HG02759 (cell line): Measurements from ENCODE around the gene MUC5B.

Experiments used
- ATAC-seq: cut with Tn5 transposase; IDR thresholded peaks from one replicate; pipeline ENCODE4 v1.9.1; 2021; ENCODE audit warnings: mild to moderate bottlenecking, moderate library complexity; ENCODE audit not compliant: unreplicated experiment

MUC5B gene

DNA sequence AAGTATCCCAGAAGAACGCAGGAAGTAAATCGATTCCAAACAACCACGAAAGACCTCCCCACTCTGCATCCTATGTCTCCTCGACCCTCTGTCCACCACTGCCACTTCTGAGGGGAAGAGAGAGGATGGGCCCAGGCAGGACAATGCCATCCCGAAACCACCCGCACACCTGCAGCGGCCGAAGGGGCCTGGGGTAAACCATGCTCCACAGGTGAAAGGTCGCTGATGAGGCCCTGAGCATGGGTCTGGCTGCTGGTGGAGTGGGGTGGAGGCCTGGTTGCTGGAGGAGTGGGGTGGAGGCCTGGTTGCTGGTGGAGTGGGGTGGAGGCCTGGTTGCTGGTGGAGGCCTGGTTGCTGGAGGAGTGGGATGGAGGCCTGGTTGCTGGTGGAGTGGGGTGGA is 73.4 kb downstream of the MUC5B start:
- no peak for ATAC-seq

- ATAC-seq, result no peak
Observed at GRCh38 chr11:1297011-1297575, 74.2 kb downstream of the MUC5B start.

DNA sequence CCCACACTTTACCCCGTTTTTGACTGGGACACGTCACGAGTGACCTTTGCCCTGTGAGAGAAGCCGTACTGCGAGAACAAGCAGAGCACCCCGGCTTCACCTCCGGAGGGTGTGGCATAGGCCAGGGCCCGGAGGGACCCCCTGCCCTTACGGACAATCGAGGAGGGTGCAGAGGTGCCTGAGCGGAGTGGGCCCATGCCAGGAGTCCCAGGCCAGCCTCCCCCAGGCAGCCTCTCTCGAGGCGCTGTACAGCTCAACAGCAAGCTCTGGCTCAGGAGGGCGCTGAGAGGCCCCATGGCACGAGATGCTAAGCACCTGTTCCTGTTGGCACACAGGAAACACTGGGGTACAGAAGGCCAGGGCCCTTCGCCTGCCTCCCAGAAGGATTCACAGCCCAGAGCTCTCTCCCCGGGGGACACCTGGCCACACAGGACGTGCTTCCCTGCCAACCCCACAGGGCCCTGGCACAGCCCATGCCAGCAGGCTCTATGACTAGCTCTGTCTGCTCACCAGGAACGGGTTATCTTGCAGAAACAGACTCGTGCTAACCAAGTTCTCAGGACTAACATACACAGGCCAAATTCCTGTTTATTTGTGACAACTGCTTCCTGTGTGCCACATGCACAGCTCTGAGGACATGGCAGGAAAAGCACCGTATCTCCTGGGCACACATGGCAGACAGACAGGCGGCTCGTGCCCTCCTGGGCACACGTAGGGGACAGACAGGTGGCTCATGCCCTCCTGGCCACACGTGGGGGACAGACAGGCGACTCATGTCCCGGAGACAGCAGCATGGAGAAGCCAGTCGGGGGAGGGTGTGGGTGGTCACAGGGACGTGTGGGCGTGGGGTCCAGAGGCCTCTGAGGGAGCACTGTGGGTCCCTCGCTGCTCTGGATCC is 75.0 kb downstream of the MUC5B start:
- no peak for ATAC-seq

DNA sequence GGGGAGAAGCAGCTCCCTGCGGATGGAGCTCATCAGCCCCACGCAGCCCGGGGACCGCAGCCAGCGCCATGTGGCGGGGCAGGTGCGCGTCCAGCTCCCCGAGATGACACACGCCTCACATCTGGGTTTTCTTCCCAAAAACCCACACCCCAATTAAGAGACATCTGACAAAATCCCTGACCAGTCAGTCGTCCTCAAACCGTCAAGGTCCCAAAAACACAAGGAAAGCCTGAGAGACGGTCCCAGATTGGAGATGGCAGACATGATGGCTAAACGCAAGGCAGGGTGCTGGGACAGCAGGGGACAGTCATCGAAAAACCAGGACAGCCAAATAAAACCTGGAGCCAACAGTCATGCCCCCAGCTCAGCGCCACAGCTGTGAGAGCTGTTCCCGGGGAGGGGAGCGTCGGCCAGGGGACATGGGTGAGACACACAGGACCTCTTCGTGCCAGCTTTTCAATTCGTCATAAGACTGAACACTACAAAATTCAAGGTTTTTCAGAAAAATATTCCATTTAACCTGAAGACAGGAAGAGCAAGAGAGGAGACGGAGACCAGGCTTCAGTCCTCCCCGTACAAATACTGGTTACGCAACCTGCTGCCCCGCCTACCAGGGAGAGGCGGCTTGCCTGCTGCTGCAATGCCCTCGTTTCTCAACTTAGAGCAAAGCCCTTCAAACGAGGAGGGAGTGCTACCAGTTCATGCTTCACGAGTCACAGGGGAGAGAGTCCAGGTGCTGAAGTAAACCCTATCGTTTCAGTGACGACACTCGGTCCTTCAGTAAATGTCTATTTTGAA is 76.0 kb downstream of the MUC5B start:
- ATAC-seq, result no peak

DNA sequence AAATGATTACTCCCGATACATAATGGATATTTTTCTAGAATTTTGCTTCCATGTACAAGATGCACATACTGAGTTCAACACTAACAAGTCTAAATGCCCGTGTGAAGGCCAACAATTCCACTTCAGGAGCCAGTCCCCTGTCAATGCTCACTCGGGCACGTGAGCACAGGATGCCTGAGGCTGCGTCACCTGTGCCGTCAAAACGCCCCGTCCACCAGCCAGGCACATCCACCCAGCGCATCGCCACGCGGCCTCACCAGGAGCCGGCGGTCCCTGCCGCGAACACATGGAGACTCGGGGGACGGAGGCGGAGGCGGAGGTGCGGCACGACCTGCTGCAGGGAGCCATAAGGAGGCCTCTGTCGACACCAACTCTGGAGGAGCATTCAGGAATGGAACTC is 76.8 kb downstream of the MUC5B start:
- ATAC-seq, result no peak

DNA sequence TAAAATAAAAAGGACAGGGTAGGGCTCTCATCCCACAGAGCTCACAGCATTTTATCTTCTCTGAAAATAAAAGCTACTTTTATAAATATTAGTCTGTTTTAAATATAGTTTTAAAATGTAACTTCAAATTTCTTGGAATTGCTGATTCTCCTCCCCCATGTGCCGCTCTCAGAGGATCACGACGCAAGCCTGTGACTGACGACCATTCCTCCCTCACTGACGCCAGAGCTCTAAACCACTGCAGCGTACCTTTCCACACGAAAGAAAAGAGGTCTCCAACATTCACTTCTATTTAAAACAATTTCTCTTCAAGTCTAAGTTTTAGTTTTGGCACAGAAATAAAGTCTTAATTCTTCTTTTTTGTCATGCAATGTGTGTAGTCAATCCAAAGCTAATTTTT is 77.3 kb downstream of the MUC5B start:
- ATAC-seq, result no peak

DNA sequence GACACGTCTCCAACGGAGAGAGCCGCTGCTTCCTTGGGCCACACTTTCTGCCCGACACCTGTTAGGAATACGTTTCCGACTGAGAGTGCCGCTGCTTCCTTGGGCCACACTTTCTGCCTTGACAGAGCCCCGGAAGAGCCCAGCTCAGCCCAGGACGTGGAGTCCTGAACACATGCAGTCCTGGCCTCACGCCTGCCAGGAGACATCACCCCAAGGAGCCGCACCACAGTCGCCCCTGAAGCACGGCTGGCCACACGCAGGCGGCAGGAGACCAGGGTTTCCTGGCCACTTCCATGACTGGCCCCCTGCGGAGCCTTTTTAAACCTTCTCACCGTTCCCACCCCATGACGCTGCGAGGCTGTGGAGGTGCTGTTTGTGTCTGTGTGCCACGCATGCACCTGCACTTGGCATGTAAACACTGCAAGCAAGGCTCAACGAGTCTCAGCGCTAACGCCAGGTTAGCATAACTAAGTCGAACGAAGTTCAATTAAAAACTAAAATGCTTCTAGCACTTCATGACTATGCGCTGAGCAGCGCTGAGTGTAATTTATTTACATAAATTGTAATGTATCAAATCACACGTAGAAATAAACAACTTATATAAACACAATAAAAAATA is 77.8 kb downstream of the MUC5B start:
- no peak for ATAC-seq

DNA sequence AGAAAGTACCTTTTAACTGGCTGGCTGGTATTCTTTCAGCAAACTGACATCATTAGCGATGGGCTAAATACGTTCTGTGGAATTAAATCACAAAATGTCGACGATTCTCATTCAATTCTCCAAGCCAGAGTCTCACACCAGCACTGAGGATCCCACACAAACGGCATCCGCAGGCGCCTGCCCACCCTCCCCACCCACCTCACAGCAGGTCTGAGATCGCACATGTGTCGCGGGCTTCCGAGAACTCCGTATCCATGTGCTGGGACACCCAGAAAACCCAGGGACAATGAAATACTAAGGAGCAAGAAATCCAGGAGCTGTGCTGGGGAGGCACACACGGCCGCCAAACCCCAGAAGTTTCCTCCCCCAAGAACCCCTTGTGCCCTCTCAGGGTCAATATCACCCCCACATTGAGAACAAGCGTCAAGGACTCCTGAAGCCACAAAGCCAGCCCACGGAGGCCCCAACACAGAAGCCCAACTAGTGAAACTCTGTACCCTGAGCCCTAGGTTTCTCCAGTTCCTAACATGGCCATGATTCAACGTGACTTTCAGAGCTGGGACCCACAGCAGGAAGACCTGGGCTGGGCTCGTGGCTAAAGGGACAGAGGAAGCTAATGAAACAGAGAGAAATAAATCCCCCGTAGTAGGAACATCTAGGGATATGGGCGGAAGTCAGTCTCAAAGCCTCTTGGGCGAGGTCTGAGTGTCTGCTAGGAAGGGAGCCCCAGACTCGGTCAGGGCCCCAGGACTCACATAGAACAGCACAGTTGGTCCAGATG is 78.5 kb downstream of the MUC5B start:
- ATAC-seq, result no peak

DNA sequence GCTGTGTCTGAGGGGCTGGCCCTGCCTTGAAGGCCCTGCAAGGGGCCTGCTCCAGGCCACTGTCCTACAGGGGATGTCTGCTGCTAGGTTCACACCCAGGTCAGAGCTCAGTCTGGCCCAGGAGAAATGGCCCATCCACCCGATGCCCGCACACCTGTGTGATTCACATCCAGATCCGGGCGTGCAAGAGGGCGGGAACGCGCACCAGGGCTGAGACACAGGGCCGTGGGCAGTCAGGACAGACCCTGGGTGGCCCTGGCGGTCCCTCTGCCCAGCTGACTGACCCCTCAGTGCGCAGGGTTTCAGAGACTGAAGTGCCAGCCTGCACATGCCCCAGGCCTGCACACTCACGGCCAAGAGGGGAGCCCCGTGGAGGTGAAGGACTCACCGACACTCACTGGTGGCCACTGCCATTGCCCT is 79.2 kb downstream of the MUC5B start:
- no peak for ATAC-seq

DNA sequence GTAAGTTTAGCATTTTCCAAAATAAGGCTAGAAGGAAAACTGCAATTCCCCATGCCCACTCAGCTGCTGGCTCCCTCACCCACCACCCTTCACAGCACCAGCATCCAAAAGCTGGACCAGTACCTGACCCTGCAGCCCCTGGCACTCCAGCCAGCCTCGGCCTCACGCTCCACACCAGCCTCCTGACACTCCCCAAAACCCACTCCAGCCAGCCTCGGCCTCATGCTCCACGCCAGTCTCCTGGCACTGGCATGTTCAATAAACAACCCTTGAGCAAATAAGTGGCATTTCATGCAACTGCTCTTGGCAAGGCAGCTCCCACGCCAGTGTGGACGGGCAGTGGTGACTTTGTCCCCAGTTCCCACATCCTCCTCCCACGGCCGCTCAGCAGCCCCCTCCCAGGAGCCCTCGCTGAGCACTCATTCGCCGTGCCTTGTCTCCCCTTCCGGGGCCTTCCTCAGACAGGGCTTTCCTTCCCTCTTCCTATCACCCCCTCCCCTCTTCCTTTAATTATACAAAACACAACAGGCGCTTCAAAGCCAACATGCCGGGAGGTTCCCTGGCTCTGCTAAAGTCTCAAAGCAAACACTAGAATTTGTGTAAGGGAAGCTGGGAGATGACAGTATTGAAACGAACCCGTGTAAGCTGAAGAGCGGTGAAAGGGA is 79.7 kb downstream of the MUC5B start:
- ATAC-seq, result no peak

DNA sequence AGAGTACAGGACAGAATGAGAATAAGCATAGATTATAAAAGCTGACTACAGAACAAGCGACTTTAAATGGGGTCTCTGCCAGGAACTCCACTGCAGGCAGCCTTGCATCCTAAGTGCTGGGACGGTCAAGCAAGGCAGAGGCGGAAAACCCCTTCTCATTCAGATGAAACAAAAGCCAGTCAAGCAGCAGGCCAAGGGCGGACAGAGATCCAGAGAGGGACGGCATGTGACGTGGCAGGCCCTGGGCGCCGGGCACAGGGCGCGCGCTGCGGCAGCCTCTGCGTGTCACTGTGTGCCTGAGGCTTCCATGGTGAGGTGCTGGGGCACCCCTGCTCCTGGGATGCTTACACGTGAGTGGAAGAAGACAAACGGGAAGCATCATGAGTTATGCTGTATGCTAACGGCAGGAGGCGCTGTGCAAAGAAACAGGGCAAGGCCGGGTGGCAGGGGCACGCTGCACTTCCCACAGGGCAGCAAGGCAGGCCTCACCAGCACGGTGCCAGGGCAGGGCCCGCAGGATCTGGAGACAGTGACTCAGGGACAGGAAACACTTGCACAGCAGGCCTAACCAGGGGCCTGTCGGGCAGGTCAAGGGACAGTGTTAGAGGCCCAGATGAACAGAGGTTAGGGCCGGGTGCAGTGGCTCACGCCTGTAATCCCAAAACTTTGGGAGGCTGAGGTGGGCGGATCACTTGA is 80.4 kb downstream of the MUC5B start:
- no peak for ATAC-seq

GRCh38 chr11:1303973-1304372 is 81.1 kb downstream of the MUC5B start:
- no peak for ATAC-seq

- ATAC-seq, result no peak
Observed at GRCh38 chr11:1304380-1304779, 81.5 kb downstream of the MUC5B start.

DNA sequence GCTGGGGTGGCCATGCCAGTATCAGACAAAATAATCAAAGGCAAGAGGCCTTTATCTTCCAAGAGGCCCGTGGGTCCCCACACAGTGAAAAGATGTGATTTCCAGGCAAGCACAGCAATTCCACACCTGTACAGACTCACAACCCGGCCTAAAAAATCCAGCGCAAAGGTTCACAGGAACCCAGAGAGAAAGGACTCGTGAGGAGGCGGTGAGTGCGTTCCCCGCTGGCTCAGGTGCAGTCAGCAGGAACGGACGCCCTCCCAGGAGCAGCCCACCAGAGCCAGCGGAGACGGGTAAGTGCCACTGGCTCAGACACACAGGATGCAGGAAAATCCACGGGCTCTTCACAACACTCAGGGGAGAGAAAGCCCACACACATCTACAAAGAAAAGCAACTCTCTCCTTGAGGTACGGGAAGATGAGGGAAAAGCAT is 82.2 kb downstream of the MUC5B start:
- no peak for ATAC-seq

GRCh38 chr11:1305501-1306056 is 82.7 kb downstream of the MUC5B start:
- no peak for ATAC-seq

DNA sequence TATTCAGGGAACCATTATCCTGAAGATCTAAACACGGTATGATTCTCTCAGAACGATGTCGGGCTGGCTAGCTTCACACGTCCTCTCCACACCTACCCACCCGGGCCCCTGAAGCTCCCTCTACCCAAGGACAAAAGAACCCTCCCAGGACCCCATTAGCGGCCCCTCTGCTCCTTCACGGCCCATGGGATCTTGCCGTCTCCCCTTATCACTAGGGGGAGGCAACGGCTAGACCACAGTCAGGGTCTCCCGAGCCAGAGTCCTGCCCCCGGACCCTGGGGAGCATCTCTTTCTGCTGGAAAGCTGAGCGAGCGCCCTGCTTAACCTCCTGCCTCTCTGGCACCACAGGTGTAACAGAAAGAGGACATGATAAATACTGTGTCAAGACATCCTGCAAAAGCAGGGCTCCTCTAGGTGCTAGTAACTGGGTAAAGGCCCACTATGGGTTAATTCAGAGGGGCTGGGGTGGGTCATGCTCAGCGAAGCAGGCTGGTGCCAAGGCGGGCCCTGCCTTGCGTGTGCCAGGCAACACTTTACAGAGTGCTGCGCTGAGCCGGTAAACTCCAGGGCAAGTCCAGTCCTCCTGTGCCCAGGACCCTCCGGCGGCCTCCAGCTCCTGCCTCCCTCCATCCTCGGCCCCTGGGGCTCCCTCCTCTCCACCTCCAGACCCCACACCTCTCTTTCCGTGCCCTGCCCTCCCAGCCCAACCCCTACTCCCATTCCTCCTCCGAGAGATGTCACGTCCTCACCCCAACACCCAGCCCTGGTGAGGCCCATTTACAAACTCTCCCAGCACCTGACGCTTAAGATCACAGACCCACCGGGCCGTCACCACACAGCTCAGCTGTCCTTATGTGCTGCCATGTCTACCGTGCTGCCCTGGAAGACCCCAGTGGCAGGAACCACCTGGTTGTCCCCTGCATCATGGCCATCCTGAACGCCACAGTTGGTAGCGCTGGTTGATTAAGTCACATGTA is 83.6 kb downstream of the MUC5B start:
- ATAC-seq, result no peak

DNA sequence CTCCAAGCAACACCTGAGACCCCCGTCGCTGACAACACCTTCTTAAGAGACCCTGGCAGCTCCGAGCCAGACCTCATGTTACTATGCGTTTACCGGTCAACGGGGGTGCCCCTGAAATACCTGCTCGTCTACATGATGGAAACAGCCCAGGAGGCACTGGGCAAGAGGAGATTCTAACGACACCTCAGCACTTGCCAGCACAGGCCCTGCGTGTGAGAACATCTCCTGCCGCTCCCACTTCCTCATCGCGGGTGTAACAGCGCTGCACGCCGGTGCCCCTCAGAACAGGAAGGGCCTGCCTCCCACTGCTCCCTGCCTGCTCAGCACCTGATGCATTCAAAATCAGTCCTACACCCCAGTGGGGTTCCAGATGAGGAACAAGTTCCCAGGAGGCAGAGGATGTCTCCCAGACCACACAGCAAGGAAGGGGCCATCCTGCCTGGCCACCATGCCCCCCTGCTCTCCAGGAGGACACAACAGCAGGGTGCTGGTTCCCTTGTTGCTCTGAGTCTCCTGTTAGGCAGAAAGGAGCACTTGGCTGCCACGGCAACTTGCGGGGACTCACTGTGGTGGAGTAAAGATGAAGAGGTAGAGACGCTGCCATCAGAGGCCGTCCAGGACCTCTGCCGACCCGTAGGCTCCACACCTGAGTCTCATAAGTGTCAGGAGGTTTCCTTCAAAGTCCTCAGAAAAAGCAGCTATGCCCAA is 84.5 kb downstream of the MUC5B start:
- ATAC-seq, result no peak
